HG03097 (cell line): ENCODE measurements around the gene KCTD20.
"Not testable (repeated sequence)": the region's sequence is repeated elsewhere in the genome, so short reads cannot be mapped to it uniquely, and the experiment has no call there.

Experiments used
- ATAC-seq: cut with Tn5 transposase; IDR thresholded peaks from one replicate; pipeline ENCODE4 v1.9.1; 2021; ENCODE audit not compliant: unreplicated experiment, low FRiP score

KCTD20 gene

DNA sequence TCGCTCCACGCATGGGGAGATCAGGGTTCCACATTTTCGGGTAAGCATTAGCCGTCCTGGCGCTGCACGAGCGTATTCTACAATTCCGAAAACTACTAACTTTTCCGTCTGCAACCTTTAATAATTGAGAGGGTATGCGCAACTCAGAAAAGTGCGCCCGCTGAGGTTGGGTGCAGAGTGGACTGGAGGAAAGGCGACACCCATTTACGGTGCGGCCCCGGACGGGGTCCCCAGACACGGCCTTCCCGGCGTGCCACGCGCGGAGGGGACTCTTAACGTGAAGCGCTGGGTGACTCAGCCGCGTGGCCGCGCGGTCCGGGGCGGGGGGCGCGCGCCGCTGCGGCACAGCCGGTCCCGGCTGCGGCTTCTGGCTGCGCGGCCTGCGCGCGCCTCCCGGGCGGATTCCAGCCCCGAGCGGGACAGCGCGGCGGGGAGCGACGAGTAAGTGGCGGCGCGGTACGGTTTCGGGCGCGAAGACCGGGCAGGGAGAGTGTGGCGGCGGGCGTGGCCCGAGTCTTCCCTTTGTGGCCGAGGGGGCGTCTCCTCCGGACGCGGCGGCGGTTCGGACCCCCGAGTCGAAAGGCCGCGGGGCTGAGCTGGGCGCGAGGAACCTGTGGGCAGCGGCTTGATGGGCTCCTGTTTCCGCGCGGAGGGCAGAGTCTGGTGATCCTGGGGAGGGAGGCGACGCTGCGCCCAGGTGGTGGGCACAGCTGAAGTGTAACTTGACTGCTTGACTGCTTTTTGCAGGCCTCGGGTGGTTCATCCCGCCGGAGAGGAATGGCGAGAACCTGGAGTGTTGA, at the start of gene KCTD20, which contains the start of gene PXT1:
KCTD20 (plus strand) TSS at position 330 of the 800 bp plus-strand sequence. CDS start 27,098 bp downstream, outside the sequence.
PXT1 (minus strand) TSS at position 184 of the 800 bp plus-strand sequence. CDS start 16,772 bp downstream, outside the sequence.
- peak; percentile 75 for ATAC-seq

DNA sequence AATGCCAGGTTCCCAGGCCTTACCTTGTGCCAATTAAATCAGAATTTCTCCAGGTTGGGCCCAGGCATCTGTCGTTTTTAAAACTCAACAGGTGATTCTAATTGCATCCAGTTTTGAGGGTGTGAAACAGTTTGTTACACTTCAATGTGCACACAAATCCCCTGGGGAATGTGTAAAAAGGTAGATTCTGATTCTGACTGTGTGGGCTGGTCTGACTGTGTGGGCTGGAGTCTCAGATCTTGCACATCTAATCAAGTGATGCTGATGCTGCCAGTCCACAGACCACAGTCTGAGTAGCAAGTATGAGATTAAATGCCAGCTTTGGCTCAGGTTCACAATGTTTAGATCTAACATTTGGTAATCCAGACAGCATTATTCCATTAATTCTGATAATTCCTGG, 42.8 kb upstream of the KCTD20 start:
- no peak for ATAC-seq

DNA sequence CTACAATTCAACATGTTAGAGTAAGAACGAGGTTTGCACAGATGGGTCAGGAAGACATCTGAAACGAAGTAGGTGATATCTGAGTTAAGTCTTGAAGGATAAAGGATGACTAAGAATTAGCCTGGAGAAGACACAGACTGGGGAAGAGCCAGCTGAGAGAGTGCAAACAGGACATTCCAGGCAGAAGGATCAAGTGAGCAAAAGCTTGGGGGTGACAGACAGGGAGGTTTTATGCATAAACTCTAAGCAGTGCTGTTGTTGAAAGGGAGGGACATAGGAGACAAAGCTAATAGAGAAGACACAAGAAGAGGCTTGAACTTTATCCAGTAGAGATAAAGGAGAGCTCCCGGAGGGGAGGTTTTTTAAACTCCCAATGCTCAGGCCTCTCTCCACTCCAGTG, 40.3 kb upstream of the KCTD20 start:
- ATAC-seq: no peak

DNA sequence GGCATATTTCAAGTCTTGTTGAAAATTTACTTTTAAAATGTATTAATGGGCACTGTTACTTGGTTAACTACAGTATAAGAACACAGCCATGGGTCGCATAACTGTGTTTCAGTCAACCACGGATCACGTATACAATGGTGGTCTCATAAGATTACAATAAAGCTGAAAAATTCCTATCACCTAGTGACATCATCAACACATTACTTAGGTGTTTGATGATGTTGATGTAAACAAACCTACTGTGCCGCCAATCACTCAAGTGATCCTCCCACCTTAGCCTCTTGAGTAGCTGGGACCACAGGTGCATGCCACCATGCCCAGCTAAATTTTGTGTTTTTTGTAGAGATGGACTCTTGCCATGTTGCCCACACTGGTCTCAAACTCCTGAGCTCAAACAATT, 38.6 kb upstream of the KCTD20 start:
- no peak for ATAC-seq

DNA sequence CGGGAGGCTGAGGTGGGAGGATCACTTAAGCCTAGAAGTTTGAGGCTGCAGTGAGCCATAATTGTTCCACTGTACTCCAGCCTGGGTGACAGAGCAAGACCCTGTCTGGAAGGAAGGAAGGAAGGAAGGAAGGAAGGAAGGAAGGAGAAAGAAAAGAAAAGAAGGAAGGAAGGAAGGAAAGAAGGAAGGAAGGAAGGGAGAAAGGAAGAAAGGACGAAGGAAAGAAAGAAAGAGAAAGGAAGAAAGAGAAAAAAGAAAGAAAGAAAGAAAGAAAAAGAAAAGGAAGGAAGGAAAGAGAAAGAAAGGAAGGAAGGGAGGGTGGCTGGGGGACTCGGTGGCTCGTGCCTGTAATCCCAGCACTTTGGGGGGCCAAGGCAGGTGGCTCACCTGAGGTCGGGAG, 33.1 kb upstream of the KCTD20 start:
- ATAC-seq: not testable (repeated sequence)

DNA sequence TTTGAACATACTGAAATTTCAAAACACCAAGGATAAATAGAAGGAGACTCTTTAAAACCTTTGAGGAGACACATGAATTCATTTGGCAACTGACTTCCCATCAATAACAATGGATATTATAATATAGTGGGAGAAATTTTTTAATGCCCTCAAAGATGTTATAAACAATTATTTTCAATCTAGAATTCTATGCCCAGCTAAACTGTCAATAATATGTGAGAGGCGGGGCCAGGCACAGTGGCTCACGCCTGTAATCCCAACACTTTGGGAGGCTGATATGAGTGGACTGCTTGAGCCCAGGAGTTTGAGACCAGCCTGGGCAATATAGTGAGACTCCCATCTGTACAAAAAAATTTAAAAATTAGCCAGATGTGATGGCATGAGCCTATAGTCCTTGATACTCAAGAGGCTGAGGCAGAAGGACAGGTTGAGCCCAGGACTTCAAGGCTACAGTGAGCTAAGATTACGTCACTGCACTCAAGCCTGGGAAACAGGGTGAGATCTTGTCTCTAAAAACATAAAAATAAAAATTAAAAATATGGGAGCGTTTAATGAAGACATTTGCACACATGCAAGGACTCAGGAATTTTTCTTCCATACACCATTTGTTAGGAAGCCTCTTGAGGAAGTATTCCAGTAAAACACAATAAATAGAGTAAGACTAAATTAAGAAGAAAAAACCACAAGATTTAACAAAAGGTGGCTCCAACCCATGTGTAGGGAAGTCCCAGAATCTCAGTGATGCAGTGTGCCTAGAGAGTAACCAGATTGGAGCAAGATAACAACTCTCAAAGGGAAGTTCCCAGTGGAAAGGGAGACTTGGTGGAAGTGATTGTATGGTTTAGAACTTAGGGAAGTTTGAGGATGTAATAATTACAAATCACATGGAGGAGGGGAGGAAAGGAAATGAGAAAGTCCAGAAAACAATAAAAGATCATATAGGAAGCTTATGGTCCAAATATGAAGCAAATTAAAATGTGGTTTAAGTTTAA, 29.0 kb upstream of the KCTD20 start:
- no peak for ATAC-seq

DNA sequence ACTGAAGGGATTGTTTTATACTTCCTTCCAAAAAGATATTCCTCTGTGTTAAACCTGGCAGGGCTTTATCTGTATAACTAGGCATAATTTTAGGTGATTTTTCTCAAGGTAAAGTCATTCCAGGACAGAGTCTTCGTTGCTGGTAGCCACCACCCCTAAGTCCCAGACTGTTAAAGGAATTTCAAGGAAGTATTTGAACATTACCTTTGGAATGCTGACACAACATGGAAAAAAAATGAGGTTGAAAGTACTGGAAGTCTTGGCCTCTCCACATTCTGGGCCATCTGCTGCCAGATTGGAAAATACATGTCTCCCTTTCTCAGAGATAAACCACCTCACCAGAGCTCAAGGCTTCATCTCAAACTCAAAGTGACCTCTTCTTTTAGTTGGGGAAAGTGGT, 28.3 kb upstream of the KCTD20 start:
- no peak for ATAC-seq

DNA sequence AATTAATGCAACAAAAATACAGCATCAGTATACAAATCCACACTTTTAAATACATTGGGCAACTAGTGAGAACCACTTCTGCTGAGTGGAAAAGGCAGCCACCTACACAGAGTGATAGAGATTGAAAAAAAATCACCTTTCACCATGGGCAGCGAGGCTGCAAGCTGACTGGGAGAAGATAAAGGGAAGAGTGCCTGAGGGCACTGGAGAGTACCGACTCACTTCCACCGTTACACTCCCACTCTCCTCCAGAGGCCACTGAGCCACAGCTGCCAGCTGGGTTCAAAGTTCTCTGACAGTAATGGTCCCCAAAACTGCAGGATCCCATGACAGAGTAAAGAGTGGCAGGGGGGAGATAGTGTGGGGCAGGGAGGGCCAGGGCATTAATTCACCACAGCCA, 24.2 kb upstream of the KCTD20 start:
- no peak for ATAC-seq

DNA sequence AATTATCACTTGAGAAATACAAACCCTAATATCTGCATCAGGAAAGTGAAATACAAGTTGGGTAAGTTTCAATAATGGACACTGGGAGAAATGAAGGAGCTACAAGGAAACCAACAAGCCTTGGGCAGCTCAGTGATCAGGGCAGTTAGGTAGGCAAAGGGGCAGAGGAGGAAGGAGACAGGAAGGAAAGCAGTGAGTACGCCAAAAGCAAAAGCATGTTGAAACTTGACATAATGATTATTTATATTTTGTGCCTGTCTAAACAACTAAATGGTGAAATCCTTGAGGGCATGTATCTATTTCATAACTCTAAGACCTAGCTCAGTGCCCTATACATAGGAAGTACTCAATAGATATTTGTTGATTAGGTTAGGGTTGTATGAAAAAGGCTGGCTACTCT, 23.5 kb upstream of the KCTD20 start:
- ATAC-seq: no peak

DNA sequence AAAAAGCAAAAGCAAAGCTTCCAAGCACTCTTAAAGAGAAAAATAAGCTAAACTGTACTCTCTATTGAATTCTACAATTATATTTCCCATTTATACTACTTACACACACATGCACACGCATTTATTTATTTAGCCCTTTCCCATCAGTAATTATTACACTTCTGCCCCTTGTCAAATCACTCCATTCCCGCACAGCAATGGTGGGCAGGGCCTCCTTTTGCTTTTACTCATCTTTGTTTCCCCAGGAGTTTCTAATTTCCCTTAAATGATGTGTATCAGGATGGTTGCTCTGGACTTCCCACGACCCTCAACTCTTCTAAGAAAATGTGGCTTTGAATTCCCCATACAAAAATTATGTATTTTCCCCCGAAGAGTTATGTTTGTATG, 20.1 kb upstream of the KCTD20 start:
- no peak for ATAC-seq

DNA sequence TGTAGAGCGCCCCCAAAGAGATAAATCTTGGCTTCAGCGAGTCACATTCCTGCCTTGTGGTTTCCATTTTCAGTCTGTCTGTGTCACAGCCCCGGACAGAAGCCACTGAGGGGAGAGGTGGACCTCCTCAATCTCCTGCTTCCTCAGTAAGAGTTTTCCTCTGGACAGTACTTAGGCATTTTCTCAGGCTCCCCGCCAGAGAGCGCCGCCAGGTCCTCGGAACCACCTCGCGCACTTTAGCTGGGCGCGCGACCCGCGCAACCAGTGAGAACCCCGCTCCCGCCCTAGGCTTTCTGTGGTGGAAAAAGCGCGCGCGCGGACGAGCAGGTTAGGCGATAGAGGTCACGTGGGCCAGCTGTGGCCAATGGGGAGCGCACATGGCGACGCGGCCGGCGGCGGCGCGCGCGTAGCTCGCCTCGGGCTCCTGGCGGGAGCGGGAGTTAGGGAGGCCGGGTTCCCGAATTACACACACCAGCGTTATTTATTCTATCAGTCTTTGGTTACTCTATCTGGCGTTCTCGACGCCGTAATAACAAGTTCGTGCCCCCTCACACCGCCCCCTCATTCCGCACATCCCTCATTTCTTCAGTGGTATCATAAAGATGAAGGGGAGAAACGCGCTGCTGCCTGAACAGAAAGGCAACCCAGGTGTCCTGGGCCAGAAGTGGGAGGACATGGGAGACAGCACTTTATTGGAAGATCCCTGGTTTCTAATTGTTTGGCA, 19.5 kb upstream of the KCTD20 start:
- peak; percentile 89 for ATAC-seq

DNA sequence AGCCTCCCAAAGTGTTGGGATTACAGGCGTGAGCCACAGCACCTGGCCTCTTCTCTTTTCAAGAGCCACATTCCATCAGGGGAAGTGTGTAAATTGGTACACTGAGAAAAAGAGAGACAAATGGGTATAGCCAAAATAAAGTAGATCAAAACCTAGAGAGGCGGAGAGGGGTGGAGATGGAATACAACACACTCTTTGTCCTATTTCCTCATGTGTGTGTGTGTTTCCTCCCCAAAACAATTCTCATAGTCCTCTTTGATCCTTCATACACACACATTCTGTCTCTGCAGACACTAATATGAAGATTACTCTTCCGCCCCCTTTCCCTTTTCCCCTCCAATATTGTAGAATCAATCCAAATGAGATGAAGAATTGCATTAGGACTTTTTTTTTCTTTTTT, 16.2 kb upstream of the KCTD20 start:
- no peak for ATAC-seq

DNA sequence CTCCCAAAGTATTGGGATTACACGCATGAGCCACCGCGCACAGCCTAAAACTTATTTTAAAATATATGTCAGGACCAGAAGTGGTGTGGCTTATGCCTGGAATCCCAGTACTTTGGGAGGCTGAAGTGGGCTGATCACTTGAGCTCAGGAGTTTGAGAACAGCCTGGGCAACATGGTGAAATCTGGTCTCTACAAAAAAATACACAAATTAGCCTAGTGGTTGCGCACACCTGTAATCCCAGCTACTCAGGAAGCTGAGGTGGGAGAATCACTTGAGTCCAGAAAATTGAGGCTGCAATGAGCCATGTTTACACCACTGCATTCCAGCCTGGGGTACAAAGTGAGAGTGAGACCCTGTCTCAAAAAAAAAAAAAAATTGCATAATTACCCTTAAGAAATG, 13.9 kb upstream of the KCTD20 start:
- no peak for ATAC-seq

DNA sequence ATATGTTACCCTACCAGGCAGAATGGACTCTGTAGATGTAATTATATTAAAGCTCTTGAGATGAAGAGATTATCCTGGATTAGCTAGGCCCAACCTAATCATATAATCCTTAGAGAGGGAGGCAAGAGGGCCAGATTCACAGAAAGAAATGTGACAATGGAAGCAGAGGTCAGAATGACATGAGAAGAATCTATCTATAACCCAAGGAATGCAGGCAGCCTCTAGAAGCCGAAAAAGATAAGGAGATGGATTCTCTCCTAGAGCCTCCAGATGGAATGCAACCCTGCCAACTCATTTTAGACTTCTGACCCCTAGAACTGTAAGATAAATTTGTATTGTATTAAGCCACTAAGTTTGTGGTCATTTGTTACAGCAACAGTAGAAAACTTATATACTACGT, 12.4 kb upstream of the KCTD20 start:
- no peak for ATAC-seq

DNA sequence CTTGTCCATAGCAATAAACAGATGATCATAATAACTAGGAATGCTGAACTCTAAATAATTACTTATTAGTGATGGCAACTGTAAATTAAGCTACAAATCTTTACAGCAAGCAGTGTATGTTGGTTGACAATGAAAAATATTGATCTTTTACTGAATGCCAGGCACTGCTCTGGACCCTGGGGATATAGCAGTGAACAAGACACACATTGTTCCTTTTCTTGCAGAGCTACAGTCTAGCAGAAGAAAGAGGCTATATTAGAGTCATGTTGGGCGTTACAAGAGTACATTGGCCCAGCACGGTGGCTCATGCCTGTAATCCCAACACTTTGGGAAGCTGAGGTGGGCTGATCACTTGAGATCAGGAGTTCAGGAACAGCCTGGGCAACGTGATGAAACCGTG, 11.6 kb upstream of the KCTD20 start:
- no peak for ATAC-seq

DNA sequence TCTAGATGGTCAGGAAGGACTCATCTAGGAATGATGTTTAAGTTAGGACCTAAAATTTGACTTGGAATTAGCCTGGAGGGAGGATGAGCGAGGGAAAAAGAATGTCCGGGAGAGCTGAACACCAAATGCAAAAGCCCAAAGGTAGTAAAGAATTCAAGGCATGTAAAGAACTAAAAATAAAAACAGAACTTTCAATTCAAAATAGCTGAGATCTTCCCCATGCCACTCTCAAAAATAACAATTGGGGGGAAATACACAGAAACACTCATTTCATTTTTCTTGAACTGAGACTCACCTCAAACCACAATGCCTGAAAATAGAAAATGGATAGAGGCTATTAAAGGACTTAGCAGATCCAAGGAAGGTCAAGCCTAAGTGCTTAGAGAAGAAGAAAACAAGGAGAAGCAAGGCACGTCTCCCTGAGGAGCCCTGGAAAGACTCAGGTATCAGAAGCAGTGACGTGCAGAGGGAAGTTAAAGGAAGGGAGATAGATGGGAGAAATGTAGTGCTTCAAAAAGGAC, 10.6 kb upstream of the KCTD20 start:
- ATAC-seq: no peak

DNA sequence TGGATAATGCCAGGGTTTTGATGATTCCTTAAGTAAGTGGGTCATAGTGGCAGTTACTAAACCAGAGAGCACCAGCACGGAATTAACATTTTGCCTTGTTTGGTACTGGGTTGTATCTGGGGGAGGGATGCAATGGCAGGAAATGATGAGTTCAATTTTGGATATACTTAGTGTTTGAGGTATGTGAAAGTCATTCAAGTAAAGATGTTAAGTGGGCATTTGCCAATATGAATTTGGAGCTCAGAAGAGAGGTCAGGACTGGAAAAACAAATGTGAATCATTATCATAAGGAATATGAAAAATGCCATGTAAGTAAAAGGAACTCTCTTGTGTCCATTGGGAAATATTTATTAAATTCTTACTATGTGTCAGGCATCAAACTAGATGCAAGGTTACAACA, 6.3 kb upstream of the KCTD20 start:
- no peak for ATAC-seq

DNA sequence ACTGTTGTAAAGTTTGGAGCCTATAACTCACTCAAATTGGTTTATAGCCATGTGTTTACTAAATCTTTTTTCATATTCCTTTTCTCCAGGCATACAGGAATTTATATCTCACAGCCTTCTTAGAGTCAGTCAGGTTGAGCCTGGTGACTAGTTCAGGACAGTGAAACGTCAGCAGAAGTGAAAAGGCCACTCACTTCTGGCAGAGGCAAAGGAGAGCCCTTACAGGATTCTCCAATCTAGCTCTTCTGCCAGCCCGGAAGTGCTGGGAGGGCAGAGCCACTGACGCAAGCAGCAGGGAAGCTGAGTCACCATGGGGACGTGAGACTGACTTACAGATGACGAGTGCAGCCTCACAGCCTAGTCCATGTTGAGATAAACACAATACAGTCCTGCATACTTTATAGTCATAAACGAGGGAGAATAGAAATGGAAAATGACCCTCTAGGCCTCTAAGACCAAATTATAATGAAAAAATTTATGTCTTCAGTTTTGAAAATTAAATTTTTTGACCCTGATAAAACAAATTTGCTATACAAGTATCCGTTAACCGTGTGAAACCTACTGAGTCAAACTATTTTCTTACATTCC, 1.4 kb upstream of the KCTD20 start:
- ATAC-seq: peak; percentile 36

DNA sequence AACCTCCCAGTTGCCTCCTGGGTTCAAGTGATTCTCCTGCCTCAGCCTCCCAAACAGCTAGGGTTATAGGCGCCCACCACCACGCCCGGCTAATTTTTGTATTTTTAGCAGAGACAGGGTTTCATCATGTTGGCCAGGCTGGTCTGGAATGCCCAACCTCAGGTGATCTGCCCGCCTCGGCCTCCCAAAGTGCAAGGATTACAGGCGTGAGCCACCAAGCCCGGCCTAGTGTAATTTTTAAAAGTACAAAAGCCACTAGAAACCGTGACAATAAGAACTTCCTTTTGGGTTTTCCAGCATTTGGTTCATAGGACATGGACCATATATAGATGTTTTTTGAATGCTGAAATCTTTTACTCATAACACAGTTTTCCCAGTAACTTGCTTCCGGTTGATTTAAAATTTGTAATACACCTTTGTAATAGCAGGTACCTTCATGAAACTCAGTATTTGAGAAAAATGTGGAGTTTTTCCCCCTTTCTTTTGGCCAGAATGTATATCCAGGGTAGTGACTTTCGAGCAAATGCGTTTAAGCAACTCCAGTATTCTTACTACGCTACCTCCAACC, 613 bp upstream of the KCTD20 start:
- no peak for ATAC-seq
